GM18520 (cell line): ENCODE measurements around the gene FHIT.

Source experiments
- ATAC-seq: cut with Tn5 transposase; IDR thresholded peaks from one replicate; pipeline ENCODE4 v1.9.1; 2021; ENCODE audit not compliant: unreplicated experiment

Gene FHIT

GRCh38 chr3:60154011-60154410 is 1097.2 kb downstream of the FHIT start:
- no peak for ATAC-seq

- no peak for ATAC-seq
Observed at GRCh38 chr3:60153221-60153999, 1097.8 kb downstream of the FHIT start.

DNA sequence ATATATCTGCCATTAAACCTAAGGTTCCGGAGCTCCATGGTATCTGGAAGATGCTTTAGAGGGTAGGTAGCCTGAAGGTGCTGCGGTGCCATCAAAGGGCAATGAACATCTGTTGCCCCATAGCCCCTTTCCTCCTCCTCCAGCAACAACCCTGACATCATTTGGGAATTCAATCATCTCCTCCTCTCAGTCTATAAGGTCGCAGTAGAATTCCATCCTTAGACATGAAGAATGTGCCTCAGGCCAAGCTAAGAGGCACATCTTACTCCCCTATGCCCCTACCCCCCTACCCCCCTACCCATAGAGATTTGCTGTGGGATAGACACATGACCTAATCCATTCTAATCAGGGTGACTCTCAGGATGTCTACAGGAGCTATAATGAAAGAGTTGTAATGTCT is 1101.8 kb downstream of the FHIT start:
- ATAC-seq: no peak

- ATAC-seq: no peak
Observed at GRCh38 chr3:60147249-60147950, 1103.9 kb downstream of the FHIT start.

DNA sequence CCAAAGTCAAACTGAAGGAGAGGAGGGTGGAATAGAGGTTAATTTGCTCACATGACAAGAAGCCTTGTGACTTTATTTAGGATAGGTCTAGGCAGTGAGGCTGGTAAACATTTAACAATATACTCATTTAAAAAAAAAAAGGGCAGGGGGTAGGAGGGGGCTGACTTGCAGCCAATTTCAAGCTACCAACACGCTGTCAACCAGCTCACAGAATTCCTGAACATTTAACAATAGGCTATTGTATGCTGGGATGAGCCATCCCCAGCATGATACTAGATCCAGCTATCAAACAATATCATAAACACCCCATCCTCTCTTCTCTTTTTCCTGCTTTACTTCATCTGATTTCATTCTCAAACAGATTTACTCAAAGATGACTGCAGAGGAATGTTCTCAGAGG is 1105.1 kb downstream of the FHIT start:
- ATAC-seq: no peak

- no peak for ATAC-seq
Observed at GRCh38 chr3:60144071-60144470, 1107.2 kb downstream of the FHIT start.

DNA sequence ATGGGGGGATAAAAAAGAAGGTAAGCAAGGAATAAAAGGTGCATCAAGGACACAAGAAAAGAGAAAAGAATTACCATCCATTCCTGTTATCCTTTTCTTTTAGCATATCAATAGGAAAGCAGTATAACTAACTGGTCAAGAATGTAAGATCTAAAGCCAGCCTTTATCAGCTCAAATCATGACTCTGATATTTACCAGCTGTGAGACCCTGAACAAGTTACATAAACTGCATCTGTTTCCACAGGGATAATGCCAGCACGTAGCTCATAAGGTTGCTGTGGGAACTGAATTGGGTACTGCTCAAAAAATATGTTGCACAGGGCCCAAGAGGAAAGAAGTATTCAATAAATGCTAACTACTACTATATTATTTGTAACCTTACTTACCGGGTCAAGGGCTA is 1109.2 kb downstream of the FHIT start:
- ATAC-seq: no peak

DNA sequence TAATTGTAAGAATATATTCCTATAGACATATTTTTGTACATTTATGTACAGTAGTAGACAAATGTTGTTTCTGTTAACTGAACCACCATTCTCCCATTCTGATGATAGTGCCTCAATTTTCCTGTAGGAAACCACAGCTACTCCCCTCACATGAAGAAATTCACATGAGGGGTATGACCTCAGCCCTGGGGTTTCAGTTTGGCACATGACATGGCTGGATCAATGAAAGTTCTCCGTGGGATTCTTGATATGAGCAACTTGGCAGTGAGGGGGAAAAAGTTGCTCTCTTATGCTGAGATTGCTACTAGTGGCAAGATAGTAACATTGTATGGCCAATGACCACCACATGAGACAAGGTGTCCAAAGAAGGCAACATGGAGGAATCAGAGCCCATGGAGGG is 1111.1 kb downstream of the FHIT start:
- ATAC-seq: no peak

DNA sequence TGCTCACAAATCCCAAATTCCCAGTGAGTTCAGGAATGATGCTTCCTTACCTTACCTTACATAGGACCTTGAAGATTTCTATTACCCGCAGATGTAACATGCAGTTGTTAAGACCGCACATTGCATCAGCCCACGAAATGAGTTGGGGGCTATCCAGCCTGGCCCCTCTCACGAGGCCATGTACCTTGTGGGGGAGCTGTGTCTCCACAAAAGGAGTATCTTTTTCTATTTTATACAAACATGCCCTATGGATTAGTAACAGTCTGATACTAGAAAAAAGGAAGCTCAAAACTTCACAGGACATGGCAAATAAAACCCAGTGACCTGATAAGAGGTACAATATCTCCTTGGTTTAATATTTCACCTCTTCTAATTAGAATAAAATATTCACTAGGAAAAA is 1114.7 kb downstream of the FHIT start:
- no peak for ATAC-seq

DNA sequence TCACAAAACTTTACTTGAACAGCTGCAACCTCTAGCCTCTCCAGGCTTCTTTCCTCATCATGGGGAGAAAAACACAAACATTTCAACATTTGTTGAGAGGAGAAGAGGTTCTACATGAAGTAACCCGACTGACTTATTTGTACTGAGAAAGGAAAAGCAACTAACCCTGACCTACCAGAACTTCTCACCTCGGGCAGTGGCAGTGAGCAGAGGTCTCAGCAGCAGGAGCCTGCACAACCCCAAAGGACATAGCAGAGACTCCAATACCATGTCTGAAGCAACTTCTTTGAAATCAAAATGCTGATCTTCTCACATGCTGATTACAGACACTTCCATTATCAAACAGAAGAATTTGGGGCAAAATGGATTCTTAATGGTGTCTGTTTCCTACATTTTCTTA is 1115.8 kb downstream of the FHIT start:
- ATAC-seq: no peak

GRCh38 chr3:60133269-60134162 is 1117.7 kb downstream of the FHIT start:
- no peak for ATAC-seq

DNA sequence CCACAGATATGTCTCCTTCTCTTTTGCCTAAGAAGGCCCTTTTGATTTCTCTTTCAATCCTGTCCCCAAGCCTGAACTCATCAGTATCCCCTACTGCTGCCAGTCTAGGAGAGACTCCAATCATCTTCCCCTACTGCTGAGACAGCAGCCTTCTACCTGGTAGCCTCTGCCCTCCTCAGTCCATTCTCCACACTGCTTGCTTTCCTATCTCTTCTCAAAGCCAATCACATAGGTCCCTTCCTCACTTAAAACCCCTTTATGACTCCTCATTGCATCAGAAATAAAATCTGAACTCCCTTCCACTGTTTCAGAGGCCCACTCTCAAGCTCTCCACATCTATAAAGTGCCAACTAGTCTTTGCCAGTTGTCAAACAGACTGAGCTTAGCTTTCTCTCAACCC is 1119.6 kb downstream of the FHIT start:
- ATAC-seq: no peak

- ATAC-seq: no peak
Observed at GRCh38 chr3:60126511-60127304, 1124.5 kb downstream of the FHIT start.

GRCh38 chr3:60125686-60126085 is 1125.6 kb downstream of the FHIT start:
- ATAC-seq: no peak

DNA sequence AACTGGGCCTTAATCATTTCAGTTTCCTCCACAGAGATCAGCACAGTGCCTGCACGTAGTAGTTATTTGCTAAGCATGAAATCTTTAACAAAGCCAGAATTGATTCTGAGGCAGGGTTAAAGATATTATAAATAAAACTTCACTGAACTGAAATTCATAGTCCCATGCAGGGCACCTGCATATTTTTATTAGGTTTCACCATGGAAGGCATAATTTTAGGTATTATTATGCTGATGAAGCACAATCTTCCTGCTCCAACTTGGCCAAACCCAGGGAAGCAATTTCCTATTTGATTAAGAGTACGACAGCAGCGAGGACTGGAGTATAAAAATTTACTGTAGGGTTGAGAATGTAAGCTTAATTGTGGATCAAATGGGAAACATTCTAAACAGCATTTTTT is 1131.0 kb downstream of the FHIT start:
- ATAC-seq: no peak

DNA sequence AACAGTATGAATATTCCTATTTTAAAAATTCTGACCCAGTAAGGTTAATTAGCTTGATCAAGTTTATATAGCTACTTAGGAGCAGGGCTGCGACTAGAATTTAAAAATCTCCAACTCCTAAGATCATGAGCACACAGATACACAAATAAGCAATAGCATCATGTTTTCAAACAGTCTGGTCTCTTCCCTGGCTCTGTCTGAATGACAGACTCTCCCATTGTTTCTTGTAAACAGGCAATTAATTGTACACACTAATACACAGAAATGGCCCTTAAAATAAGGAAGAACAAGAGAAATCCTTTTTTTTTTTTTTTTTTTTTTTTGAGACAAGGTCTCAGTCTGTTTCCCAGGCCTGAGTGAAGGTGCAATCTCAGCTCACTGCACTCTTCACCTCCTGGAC is 1137.1 kb downstream of the FHIT start:
- ATAC-seq: no peak

GRCh38 chr3:60107275-60107674 is 1144.0 kb downstream of the FHIT start:
- ATAC-seq: no peak

- no peak for ATAC-seq
Observed at GRCh38 chr3:60102154-60102553, 1149.1 kb downstream of the FHIT start.

DNA sequence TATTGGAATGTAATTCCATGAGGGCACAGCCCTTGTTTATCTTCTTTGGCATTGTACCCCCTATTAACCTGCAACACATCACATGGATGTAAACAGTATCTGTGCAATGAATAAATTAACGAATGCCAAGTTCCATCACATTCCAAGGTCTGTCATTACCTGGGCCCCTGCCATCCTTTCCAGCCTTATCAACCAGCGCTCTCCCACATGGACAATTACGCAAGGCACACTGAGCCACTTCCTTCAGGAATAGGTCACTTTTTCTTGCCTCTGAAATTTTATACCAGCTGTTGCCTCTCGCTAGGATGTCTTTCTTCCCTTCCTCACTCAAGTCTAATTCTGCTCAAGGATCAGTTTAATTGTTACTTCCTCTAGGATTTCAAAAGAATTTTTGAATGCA is 1149.6 kb downstream of the FHIT start:
- ATAC-seq: no peak

DNA sequence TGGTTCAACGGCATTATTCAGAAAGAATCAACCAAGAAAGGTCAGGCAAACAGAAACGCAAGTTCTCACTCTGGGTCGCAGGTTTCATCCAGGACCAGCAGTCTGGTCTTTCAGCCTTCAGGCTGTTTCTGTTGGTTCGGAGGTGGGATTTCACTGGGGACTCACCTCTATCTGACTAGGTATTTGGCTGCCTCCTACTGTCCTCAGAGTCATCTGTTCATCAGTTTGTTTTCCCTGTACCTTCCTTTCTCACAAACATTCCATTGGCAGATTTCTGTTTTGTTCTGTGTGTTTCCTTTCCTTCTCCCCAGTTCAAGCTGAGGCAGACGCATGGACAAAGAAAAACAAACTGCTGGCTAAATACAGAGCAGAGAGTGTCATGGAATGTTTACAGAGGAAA is 1154.8 kb downstream of the FHIT start:
- no peak for ATAC-seq

GRCh38 chr3:60095930-60096329 is 1155.3 kb downstream of the FHIT start:
- no peak for ATAC-seq
